ENCODE measurements around the gene MAL. TPM values are rescaled to one million over a fixed set of nuclear protein-coding genes. Genes with fewer than 3 reads are reported as not detected.

The MAL gene
- total RNA-seq, 4 donors from 2014 or later = 469 to 1,903 (median 516) TPM

- 44 to 58% methylated on average over 3 of the region's 3 CpGs for WGBS, 2 donors
- Histone ChIP-seq H3K4me1 (peaks cover 0 to 29% (median 0%) of the 10 kb centered on the region in 3 donors), H3K36me3 (no peaks in the 10 kb centered on the region), H3K27me3 (peaks cover 0 to 41% (median 0%) of the 10 kb centered on the region in 4 donors), H3K27ac (peak overlapping the region in 3 of 4 donors; percentile 33 to 83 (median 73)), H3K9me3 (no peaks in the 10 kb centered on the region), H3K4me3 (no peak overlapping the region)
- intact Hi-C loops (cut with DNase I) = no loop called here
- no peak for DNase-seq
- TF ChIP-seq CTCF (IDR thresholded peaks at IDR 0.05) (peak; percentile 39 to 83 (median 67)), POLR2A (IDR thresholded peaks at IDR 0.05) (no peak)
Measured at GRCh38 chr2:94986392-94986963, 39.0 kb upstream of the MAL start.

GRCh38 chr2:94987074-94988020 is 38.2 kb upstream of the MAL start:
- intact Hi-C loops (cut with DNase I) = no loop called here
- H3K9me3 ChIP-seq = no peaks in the 10 kb centered on the region
- no peak for DNase-seq
- H3K4me1 ChIP-seq = peaks cover 0 to 25% (median 0%) of the 10 kb centered on the region in 3 donors
- TF ChIP-seq CTCF (IDR thresholded peaks at IDR 0.05) (no peak), POLR2A (IDR thresholded peaks at IDR 0.05) (no peak)
- peaks cover 0 to 41% (median 0%) of the 10 kb centered on the region in 4 donors for H3K27me3 ChIP-seq
- 72 to 73% methylated on average over 10 to 14 of the region's 15 CpGs for WGBS, 2 donors
- no peaks in the 10 kb centered on the region for H3K36me3 ChIP-seq
- no peak overlapping the region for H3K4me3 ChIP-seq
- H3K27ac ChIP-seq = no peak overlapping the region

GRCh38 chr2:94990956-94991355 is 34.6 kb upstream of the MAL start:
- Histone ChIP-seq H3K4me1 (no peaks in the 10 kb centered on the region), H3K27ac (no peak overlapping the region), H3K27me3 (peaks cover 0 to 32% (median 0%) of the 10 kb centered on the region in 4 donors), H3K36me3 (no peaks in the 10 kb centered on the region), H3K4me3 (no peak overlapping the region), H3K9me3 (no peaks in the 10 kb centered on the region)
- DNase-seq = no peak
- intact Hi-C loops (cut with DNase I) = no loop called here
- TF ChIP-seq CTCF (IDR thresholded peaks at IDR 0.05) = no peak
- TF ChIP-seq POLR2A (IDR thresholded peaks at IDR 0.05) = no peak

- Histone ChIP-seq H3K4me3 (no peak overlapping the region), H3K9me3 (no peaks in the 10 kb centered on the region), H3K4me1 (peaks cover 0 to 1% (median 0%) of the 10 kb centered on the region in 3 donors), H3K36me3 (no peaks in the 10 kb centered on the region), H3K27ac (no peak overlapping the region), H3K27me3 (peaks cover 0 to 44% (median 0%) of the 10 kb centered on the region in 4 donors)
- DNase-seq = no peak
- intact Hi-C loops (cut with DNase I) = no loop called here
- TF ChIP-seq POLR2A (IDR thresholded peaks at IDR 0.05) = no peak
- no peak for TF ChIP-seq CTCF (IDR thresholded peaks at IDR 0.05)
- 74 to 83% methylated on average over 5 of the region's 5 CpGs for WGBS, 2 donors
Measured at GRCh38 chr2:94992360-94992759, 33.1 kb upstream of the MAL start.

All from esophagus squamous epithelium (tissue), 5 donors.